HepG2 (cell line): ENCODE data around the gene PCBP2. TPM values are rescaled to one million over a fixed set of nuclear protein-coding genes. Genes with fewer than 3 reads are reported as not detected.

Experiments used
- KDM2A ChIP-seq: sonication (generic); formaldehyde crosslinking; IDR thresholded peaks from 2 replicates; pipeline ENCODE4 v1.4.0; 2020; ENCODE audit warnings: low read depth, missing genetic modification reagents, borderline replicate concordance
- MAZ ChIP-seq, 2 experiments: sonication (generic) in 1 of 2; formaldehyde crosslinking in 1 of 2; IDR thresholded peaks; 2 replicates each; pipeline versions ENCODE4 v1.5.0 to v1.6.1; 2012 to 2020; ENCODE audit warnings: low read depth in 2 of 2, mild to moderate bottlenecking in 2 of 2, borderline replicate concordance in 1 of 2, improper control_type of control experiment in 1 of 2, low read length in 1 of 2, missing genetic modification reagents in 1 of 2, moderate library complexity in 1 of 2
- RORA ChIP-seq: sonication (generic); formaldehyde crosslinking; IDR thresholded peaks from 2 replicates; pipeline ENCODE4 v1.5.0; 2020; ENCODE audit warnings: mild to moderate bottlenecking, missing genetic modification reagents, moderate library complexity
- SOX13 ChIP-seq, 3 experiments: fragments of 450-650 bp in 1 of 3; sonication (generic) in 1 of 3; formaldehyde crosslinking in 1 of 3; IDR thresholded peaks in 2 of 3; conservative IDR thresholded peaks in 1 of 3; 2 replicates each; pipeline versions ENCODE4 v1.5.0 to v1.6.1; 2016 to 2020; ENCODE audit warnings: antibody characterized with exemption in 1 of 3, mild to moderate bottlenecking in 1 of 3, missing compliant biosample characterization in 1 of 3, missing genetic modification reagents in 1 of 3, moderate library complexity in 1 of 3
- TAF15 ChIP-seq: fragments of 200-400 bp; formaldehyde crosslinking; IDR thresholded peaks from one replicate; pipeline ENCODE4 v1.6.1; 2018; ENCODE audit warnings: mild to moderate bottlenecking, low read depth, low read length; ENCODE audit not compliant: poor library complexity, severe bottlenecking
- TOE1 ChIP-seq: sonication (generic); formaldehyde crosslinking; IDR thresholded peaks from 2 replicates; pipeline ENCODE4 v1.4.0; 2020; ENCODE audit warnings: mild to moderate bottlenecking, missing genetic modification reagents
- ZIK1 ChIP-seq: sonication (generic); formaldehyde crosslinking; IDR thresholded peaks from 2 replicates; pipeline ENCODE4 v1.5.0; 2020; ENCODE audit warnings: mild to moderate bottlenecking, low read depth, missing genetic modification reagents, borderline replicate concordance
- ZNF343 ChIP-seq: sonication (generic); formaldehyde crosslinking; IDR thresholded peaks from 2 replicates; pipeline ENCODE4 v1.4.0; 2020; ENCODE audit warnings: mild to moderate bottlenecking, missing genetic modification reagents
- ZNF557 ChIP-seq: sonication (generic); formaldehyde crosslinking; IDR thresholded peaks from 2 replicates; pipeline ENCODE4 v1.4.0; 2020; ENCODE audit warnings: missing genetic modification reagents
- polyA plus RNA-seq, 8 experiments: library from polyadenylated mRNA; depleted of rRNA in 3 of 8; stranded (reverse) in 7 of 8; unstranded in 1 of 8; fragments of >200 nt; fragmentation: Illumina TruSeq in 4 of 8; extraction: Trizol in 4 of 8; gene quantifications; 2 replicates each; pipeline versions ENCODE4 v1.2.1 to v1.2.3, GENCODE V29; 2011 to 2016; ENCODE audit warnings: low read depth in 4 of 8, missing spikeins in 1 of 8, mixed read lengths in 1 of 8; ENCODE audit not compliant: insufficient read depth in 1 of 8
- total RNA-seq, 5 experiments: library from RNA; depleted of rRNA; stranded (reverse); fragments of >200 nt; fragmentation: Illumina TruSeq; extraction: Trizol; gene quantifications; 2 replicates each; pipeline ENCODE4 v1.2.3, GENCODE V29; 2016; ENCODE audit warnings: low read depth in 1 of 5
- TF ChIP-seq, protein P1 (sequence below): sonication (generic); formaldehyde crosslinking; IDR thresholded peaks from 2 replicates; pipeline ENCODE4 v1.4.0; 2020; ENCODE audit warnings: missing genetic modification reagents, borderline replicate concordance
- TF ChIP-seq, protein P2 (sequence below): sonication (generic); formaldehyde crosslinking; IDR thresholded peaks from 2 replicates; pipeline ENCODE4 v1.5.0; 2020; ENCODE audit warnings: mild to moderate bottlenecking, low read depth, missing genetic modification reagents, borderline replicate concordance
- TF ChIP-seq, protein P3 (sequence below): sonication (generic); formaldehyde crosslinking; IDR thresholded peaks from 2 replicates; pipeline ENCODE4 v1.5.0; 2020; ENCODE audit warnings: missing genetic modification reagents, mild to moderate bottlenecking, borderline replicate concordance
- TF ChIP-seq, protein P4 (sequence below): sonication (generic); formaldehyde crosslinking; IDR thresholded peaks from 2 replicates; pipeline ENCODE4 v1.4.0; 2020; ENCODE audit warnings: missing genetic modification reagents
- TF ChIP-seq, protein P5 (sequence below): sonication (generic); formaldehyde crosslinking; IDR thresholded peaks from 2 replicates; pipeline ENCODE4 v1.5.0; 2020; ENCODE audit warnings: missing genetic modification reagents
- TF ChIP-seq, protein P6 (sequence below), 2 experiments: sonication (generic) in 1 of 2; formaldehyde crosslinking in 1 of 2; IDR thresholded peaks; 2 replicates each; pipeline versions ENCODE4 v1.5.1 to v1.6.1; 2011 to 2020; ENCODE audit warnings: borderline replicate concordance in 1 of 2, low read depth in 1 of 2, low read length in 1 of 2, mild to moderate bottlenecking in 1 of 2, missing genetic modification reagents in 1 of 2, moderate library complexity in 1 of 2

PCBP2 gene
- total and polyA plus RNA-seq, 2 of the 13 experiments (the other 11 are each of a cell fraction or from before 2014, with no cell fraction given) = 154 to 345 TPM

DNA sequence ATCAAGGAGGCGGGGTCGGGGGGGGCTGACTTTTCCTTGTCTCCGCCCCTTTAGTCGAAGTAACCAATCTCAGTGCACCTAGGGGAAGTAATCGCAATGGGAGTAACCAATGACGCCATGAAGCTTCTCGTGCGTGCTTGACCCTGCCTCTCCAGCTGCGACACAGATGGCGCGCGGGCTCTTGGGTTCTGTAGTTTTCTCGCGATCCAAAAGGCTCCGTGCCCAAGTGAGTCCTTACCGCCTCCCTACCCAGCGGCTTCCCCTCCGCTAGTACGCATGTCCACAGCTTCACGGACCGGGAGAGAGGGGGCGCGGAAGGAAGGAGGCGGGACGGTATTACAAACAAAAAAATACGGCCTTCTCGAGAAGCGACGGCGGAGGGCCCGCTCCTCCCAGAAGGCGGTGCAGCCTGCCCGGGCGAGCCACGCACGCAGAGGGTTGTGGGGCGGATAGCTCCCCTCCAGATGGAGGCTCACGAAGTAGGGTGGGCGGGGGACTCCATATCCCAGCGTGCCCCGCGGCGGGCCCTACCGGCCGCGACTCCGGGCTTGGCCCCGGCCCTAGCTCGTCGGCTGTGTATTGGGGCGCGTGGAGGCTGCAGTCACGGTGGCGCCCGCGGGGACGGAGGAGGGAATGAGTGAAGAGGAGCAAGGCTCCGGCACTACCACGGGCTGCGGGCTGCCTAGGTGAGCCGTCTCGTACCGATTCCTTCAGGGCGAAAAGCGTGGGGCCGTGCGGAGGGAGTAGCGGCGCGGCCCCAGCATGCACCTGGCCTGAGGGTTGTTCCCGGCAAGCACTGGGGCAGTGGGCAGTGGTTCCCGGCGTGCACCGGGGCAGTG, 49.1 kb downstream of the PCBP2 start, which contains the start of gene TARBP2 (continued):
- TF ChIP-seq, protein P1, sequence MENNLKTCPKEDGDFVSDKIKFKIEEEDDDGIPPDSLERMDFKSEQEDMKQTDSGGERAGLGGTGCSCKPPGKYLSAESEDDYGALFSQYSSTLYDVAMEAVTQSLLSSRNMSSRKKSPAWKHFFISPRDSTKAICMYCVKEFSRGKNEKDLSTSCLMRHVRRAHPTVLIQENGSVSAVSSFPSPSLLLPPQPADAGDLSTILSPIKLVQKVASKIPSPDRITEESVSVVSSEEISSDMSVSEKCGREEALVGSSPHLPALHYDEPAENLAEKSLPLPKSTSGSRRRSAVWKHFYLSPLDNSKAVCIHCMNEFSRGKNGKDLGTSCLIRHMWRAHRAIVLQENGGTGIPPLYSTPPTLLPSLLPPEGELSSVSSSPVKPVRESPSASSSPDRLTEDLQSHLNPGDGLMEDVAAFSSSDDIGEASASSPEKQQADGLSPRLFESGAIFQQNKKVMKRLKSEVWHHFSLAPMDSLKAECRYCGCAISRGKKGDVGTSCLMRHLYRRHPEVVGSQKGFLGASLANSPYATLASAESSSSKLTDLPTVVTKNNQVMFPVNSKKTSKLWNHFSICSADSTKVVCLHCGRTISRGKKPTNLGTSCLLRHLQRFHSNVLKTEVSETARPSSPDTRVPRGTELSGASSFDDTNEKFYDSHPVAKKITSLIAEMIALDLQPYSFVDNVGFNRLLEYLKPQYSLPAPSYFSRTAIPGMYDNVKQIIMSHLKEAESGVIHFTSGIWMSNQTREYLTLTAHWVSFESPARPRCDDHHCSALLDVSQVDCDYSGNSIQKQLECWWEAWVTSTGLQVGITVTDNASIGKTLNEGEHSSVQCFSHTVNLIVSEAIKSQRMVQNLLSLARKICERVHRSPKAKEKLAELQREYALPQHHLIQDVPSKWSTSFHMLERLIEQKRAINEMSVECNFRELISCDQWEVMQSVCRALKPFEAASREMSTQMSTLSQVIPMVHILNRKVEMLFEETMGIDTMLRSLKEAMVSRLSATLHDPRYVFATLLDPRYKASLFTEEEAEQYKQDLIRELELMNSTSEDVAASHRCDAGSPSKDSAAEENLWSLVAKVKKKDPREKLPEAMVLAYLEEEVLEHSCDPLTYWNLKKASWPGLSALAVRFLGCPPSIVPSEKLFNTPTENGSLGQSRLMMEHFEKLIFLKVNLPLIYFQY = no peak
- TF ChIP-seq, protein P2, sequence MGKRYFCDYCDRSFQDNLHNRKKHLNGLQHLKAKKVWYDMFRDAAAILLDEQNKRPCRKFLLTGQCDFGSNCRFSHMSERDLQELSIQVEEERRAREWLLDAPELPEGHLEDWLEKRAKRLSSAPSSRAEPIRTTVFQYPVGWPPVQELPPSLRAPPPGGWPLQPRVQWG (CRISPR knock-in tag) = no peak
- TF ChIP-seq, protein P3, sequence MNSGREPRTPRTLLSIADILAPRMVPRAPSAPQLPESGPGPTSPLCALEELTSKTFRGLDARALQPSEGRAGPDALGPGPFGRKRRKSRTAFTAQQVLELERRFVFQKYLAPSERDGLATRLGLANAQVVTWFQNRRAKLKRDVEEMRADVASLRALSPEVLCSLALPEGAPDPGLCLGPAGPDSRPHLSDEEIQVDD = no peak
- TF ChIP-seq ZIK1 (CRISPR knock-in tag) (peak; percentile 50; the same call in 1 of the 2 replicates), RORA (CRISPR knock-in tag) (no peak), TOE1 (CRISPR knock-in tag) (no peak), SOX13 (IDR thresholded peaks at IDR 0.05) (no peak), SOX13 (CRISPR knock-in tag; conservative IDR thresholded peaks at IDR 0.05 in 1 of 2, IDR thresholded peaks at IDR 0.05 in 1 of 2) (no peak; a peak in 1 of 4 replicates), KDM2A (CRISPR knock-in tag) (peak; percentile 94), TAF15 (peak; percentile 71), ZNF557 (0 out of 2 replicates have a peak, but pooled peaks have one; percentile 67), ZNF343 (CRISPR knock-in tag) (no peak), MAZ (IDR thresholded peaks at IDR 0.05; ENCODE audit: borderline replicate concordance, low read depth, low read length) (no peak), MAZ (CRISPR knock-in tag; IDR thresholded peaks at IDR 0.05; ENCODE audit: low read depth) (peak; percentile 72)
- TF ChIP-seq, protein P4, sequence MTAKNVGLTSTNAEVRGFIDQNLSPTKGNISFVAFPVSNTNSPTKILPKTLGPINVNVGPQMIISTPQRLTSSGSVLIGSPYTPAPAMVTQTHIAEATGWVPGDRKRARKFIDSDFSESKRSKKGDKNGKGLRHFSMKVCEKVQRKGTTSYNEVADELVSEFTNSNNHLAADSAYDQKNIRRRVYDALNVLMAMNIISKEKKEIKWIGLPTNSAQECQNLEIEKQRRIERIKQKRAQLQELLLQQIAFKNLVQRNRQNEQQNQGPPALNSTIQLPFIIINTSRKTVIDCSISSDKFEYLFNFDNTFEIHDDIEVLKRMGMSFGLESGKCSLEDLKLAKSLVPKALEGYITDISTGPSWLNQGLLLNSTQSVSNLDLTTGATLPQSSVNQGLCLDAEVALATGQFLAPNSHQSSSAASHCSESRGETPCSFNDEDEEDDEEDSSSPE (CRISPR knock-in tag) = no peak
- TF ChIP-seq, protein P5, sequence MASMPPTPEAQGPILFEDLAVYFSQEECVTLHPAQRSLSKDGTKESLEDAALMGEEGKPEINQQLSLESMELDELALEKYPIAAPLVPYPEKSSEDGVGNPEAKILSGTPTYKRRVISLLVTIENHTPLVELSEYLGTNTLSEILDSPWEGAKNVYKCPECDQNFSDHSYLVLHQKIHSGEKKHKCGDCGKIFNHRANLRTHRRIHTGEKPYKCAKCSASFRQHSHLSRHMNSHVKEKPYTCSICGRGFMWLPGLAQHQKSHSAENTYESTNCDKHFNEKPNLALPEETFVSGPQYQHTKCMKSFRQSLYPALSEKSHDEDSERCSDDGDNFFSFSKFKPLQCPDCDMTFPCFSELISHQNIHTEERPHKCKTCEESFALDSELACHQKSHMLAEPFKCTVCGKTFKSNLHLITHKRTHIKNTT (CRISPR knock-in tag) = peak; percentile 95; the same call in 1 of the 2 replicates
- TF ChIP-seq, protein P6, sequence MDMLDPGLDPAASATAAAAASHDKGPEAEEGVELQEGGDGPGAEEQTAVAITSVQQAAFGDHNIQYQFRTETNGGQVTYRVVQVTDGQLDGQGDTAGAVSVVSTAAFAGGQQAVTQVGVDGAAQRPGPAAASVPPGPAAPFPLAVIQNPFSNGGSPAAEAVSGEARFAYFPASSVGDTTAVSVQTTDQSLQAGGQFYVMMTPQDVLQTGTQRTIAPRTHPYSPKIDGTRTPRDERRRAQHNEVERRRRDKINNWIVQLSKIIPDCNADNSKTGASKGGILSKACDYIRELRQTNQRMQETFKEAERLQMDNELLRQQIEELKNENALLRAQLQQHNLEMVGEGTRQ (IDR thresholded peaks at IDR 0.05; ENCODE audit: low read depth, low read length) = no peak
- TF ChIP-seq, protein P6 (CRISPR knock-in tag; IDR thresholded peaks at IDR 0.05; ENCODE audit: borderline replicate concordance) = peak; percentile 46; the same call in 1 of the 2 replicates
